ENCODE results near the gene CDKL1. TPM values are rescaled to one million over a fixed set of nuclear protein-coding genes. Genes with fewer than 3 reads are reported as not detected.

The CDKL1 gene
- total RNA-seq, 2 experiments from 2014 or later = 2.4 to 2.8 TPM

DNA sequence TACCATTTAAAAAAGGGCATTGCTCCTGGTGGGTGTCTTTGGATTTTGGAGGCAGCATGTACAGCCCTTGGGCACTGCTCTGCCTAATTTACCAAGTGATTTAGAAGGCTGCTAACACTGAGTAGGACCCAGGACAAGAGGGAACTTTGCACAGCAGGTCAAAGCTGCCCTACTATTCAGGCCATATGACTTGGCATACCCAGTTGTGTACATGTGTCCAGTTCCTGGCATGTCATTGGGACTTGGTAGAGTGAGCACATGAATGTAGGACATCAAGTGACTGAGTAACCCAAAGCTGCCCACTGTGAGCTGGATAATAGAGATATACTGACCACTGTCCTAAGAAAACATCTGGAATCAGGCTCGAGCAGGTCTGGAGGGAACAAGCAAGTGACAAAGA lies 15.7 kb downstream of the CDKL1 start:
- H3K36me3 Mint-ChIP-seq (ENCODE audit: low read depth) = no peaks in the 10 kb centered on the region
- H3K27ac Mint-ChIP-seq = no peak overlapping the region
- no peaks in the 10 kb centered on the region for H3K27me3 Mint-ChIP-seq
- TF ChIP-seq, protein P1, sequence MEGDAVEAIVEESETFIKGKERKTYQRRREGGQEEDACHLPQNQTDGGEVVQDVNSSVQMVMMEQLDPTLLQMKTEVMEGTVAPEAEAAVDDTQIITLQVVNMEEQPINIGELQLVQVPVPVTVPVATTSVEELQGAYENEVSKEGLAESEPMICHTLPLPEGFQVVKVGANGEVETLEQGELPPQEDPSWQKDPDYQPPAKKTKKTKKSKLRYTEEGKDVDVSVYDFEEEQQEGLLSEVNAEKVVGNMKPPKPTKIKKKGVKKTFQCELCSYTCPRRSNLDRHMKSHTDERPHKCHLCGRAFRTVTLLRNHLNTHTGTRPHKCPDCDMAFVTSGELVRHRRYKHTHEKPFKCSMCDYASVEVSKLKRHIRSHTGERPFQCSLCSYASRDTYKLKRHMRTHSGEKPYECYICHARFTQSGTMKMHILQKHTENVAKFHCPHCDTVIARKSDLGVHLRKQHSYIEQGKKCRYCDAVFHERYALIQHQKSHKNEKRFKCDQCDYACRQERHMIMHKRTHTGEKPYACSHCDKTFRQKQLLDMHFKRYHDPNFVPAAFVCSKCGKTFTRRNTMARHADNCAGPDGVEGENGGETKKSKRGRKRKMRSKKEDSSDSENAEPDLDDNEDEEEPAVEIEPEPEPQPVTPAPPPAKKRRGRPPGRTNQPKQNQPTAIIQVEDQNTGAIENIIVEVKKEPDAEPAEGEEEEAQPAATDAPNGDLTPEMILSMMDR (IDR thresholded peaks at IDR 0.05) = no peak
- H3K4me3 ChIP-seq (ENCODE audit: low read length) = no peak overlapping the region
- no peaks in the 10 kb centered on the region for H3K9me3 Mint-ChIP-seq
- H3K9me3 ChIP-seq (ENCODE audit: control insufficient read depth in 1 of 2, insufficient read depth in 1 of 2, low read length in 2 of 2) = no peaks in the 10 kb centered on the region
- ChIA-PET CTCF (no interaction called here), POLR2A (interaction anchor here (1.2 kb wide), 1 partner anchor 17 kb away, joined by 5 read pairs; no protein-coding TSS in a partner anchor)
- no peaks in the 10 kb centered on the region for H3K4me1 Mint-ChIP-seq (ENCODE audit: low read depth)
- no peak for ATAC-seq (ENCODE audit: poor library complexity)
- intact Hi-C loops (cut with DNase I, micrococcal nuclease) = no loop called here
- H3K27ac ChIP-seq (ENCODE audit: low read depth in 1 of 2, low read length in 2 of 2) = no peak overlapping the region
- no peaks in the 10 kb centered on the region for H3K4me1 ChIP-seq (ENCODE audit: insufficient read depth, low read length)
- no peak overlapping the region for H3K4me3 Mint-ChIP-seq
- no peaks in the 10 kb centered on the region for H3K36me3 ChIP-seq (ENCODE audit: insufficient read depth, low read length)
- H3K27me3 ChIP-seq (ENCODE audit: control insufficient read depth in 1 of 2, insufficient read depth in 2 of 2, low read length in 2 of 2) = no peaks in the 10 kb centered on the region
- no peak for DNase-seq

DNA sequence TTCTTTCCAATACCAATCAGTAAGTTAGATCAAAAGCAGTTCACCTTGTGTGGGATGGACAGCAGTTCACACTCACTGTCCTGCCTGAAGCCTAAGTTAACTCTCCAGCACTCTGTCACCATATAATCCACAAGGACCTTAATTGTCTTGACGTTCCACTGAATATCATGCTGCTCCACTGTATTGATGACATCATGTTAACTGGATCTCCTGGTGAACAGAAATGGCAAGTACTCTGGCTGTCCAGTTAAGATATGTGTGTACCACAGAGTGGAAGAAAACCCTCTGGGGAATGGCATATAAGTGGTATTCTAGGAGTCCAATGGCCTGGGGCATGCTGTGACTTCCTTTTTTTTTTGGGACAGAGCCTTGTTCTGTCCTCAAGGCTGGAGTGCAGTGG lies 16.2 kb downstream of the CDKL1 start:
- TF ChIP-seq, protein P1 (IDR thresholded peaks at IDR 0.05) = no peak
- H3K9me3 Mint-ChIP-seq = no peaks in the 10 kb centered on the region
- no peak for DNase-seq
- no peaks in the 10 kb centered on the region for H3K27me3 Mint-ChIP-seq
- H3K36me3 Mint-ChIP-seq (ENCODE audit: low read depth) = no peaks in the 10 kb centered on the region
- no peak for ATAC-seq (ENCODE audit: poor library complexity)
- H3K27ac Mint-ChIP-seq = no peak overlapping the region
- no peak overlapping the region for H3K4me3 ChIP-seq (ENCODE audit: low read length)
- no peak overlapping the region for H3K27ac ChIP-seq (ENCODE audit: low read depth in 1 of 2, low read length in 2 of 2)
- CTCF ChIA-PET = no interaction called here
- H3K4me3 Mint-ChIP-seq = no peak overlapping the region
- no peaks in the 10 kb centered on the region for H3K36me3 ChIP-seq (ENCODE audit: insufficient read depth, low read length)
- no peaks in the 10 kb centered on the region for H3K4me1 ChIP-seq (ENCODE audit: insufficient read depth, low read length)
- H3K4me1 Mint-ChIP-seq (ENCODE audit: low read depth) = no peaks in the 10 kb centered on the region
- intact Hi-C loops (cut with DNase I, micrococcal nuclease) = no loop called here
- no peaks in the 10 kb centered on the region for H3K27me3 ChIP-seq (ENCODE audit: control insufficient read depth in 1 of 2, insufficient read depth in 2 of 2, low read length in 2 of 2)
- POLR2A ChIA-PET = interaction anchor here (1.2 kb wide), 1 partner anchor 17 kb away, joined by 5 read pairs; no protein-coding TSS in a partner anchor
- H3K9me3 ChIP-seq (ENCODE audit: control insufficient read depth in 1 of 2, insufficient read depth in 1 of 2, low read length in 2 of 2) = no peaks in the 10 kb centered on the region

DNA sequence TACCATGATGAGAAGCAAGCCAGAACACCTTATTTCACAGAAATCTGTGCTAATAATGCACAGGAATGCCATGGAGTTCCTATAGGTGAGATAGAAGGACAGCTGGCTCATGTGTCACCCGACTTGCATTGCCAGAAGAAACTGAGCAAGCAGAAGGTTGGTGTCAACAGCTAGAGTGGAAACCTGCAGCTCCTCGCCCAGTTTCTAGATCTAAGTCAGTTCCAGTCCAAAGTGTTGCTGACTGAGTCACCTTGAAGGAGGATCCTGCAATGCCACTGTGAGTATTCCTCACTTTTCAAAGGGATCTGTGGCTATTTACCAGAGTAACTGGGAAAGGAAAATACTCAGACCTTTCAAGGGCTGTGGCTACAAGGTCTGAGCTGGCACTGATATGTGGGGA lies 17.1 kb downstream of the CDKL1 start:
- H3K4me3 Mint-ChIP-seq = no peak overlapping the region
- no peaks in the 10 kb centered on the region for H3K4me1 Mint-ChIP-seq (ENCODE audit: low read depth)
- Histone ChIP-seq H3K27ac (ENCODE audit: low read depth in 1 of 2, low read length in 2 of 2) (no peak overlapping the region), H3K9me3 (ENCODE audit: control insufficient read depth in 1 of 2, insufficient read depth in 1 of 2, low read length in 2 of 2) (no peaks in the 10 kb centered on the region), H3K4me3 (ENCODE audit: low read length) (no peak overlapping the region), H3K27me3 (ENCODE audit: control insufficient read depth in 1 of 2, insufficient read depth in 2 of 2, low read length in 2 of 2) (no peaks in the 10 kb centered on the region), H3K4me1 (ENCODE audit: insufficient read depth, low read length) (no peaks in the 10 kb centered on the region), H3K36me3 (ENCODE audit: insufficient read depth, low read length) (no peaks in the 10 kb centered on the region)
- intact Hi-C loops (cut with DNase I, micrococcal nuclease) = no loop called here
- ChIA-PET CTCF (no interaction called here), POLR2A (no interaction called here)
- no peaks in the 10 kb centered on the region for H3K27me3 Mint-ChIP-seq
- DNase-seq (no peak), ATAC-seq (ENCODE audit: poor library complexity) (no peak)
- no peaks in the 10 kb centered on the region for H3K36me3 Mint-ChIP-seq (ENCODE audit: low read depth)
- H3K9me3 Mint-ChIP-seq = no peaks in the 10 kb centered on the region
- TF ChIP-seq, protein P1 (IDR thresholded peaks at IDR 0.05) = no peak
- no peak overlapping the region for H3K27ac Mint-ChIP-seq
